Measurements from ENCODE around the gene KPNA4.

DNA sequence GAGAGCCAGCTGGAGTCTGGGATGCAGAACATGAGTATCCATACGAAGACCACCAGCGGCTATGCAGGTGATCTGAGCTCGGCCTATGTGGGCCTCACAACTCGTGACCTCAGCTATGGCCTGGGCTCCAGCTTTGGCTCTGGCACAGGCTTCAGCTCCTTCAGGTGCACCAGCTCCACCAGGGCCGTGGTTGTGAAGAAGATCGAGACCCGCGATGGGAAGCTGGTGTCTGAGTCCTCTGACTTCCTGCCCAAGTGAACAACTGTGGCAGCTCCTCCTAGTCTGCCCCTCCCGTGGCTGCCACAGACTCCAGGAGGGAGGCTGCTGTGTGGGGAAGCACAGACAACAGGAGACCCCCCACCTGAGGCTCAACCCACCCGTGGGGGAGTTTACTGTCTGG lies 3.6 kb upstream of the KPNA4 start:
- TF ChIP-seq POLR2A (IDR thresholded peaks at IDR 0.05; ENCODE audit: low read depth, low read length) (no peak), FOS (IDR thresholded peaks at IDR 0.05; ENCODE audit: low read depth, low read length) (no peak), RFX5 (IDR thresholded peaks at IDR 0.05; ENCODE audit: low read depth, low read length) (no peak)
- TF ChIP-seq, protein P1, sequence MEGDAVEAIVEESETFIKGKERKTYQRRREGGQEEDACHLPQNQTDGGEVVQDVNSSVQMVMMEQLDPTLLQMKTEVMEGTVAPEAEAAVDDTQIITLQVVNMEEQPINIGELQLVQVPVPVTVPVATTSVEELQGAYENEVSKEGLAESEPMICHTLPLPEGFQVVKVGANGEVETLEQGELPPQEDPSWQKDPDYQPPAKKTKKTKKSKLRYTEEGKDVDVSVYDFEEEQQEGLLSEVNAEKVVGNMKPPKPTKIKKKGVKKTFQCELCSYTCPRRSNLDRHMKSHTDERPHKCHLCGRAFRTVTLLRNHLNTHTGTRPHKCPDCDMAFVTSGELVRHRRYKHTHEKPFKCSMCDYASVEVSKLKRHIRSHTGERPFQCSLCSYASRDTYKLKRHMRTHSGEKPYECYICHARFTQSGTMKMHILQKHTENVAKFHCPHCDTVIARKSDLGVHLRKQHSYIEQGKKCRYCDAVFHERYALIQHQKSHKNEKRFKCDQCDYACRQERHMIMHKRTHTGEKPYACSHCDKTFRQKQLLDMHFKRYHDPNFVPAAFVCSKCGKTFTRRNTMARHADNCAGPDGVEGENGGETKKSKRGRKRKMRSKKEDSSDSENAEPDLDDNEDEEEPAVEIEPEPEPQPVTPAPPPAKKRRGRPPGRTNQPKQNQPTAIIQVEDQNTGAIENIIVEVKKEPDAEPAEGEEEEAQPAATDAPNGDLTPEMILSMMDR (conservative IDR thresholded peaks at IDR 0.05; ENCODE audit: low read depth, low read length) = no peak

Data from IMR-90 (cell line).